HCT116 (cell line): ENCODE data around the gene RBM25. TPM values are rescaled to one million over a fixed set of nuclear protein-coding genes. Genes with fewer than 3 reads are reported as not detected.

Experiments used
- ATAC-seq: fragments of 200-7000 bp; cut with Tn5 transposase; 2 replicates; pipeline ENCODE4 v1.9.1; 2020; ENCODE audit warnings: mild to moderate bottlenecking, moderate library complexity
- BruUV-seq: library from RNA; stranded (reverse); fragments of 400-500 nt; replicated peaks from 2 replicates; lab custom pipeline; 2021; lab: Mats Ljungman, UMichigan
- CTCF ChIA-PET: fragments of 300-600 bp; sonication (Branson Sonifier 250); formaldehyde crosslinking; loops from one replicate; lab custom pipeline; 2021; ENCODE audit warnings: antibody characterized with exemption; lab: Charles Lee
- POLR2A ChIA-PET: fragments of 300-600, 350-600 bp; sonication (Branson Sonifier 250); formaldehyde crosslinking; loops from one replicate; lab custom pipeline; 2021; ENCODE audit warnings: antibody characterized with exemption; lab: Charles Lee
- RAD21 ChIA-PET, 2 experiments: fragments of 300-600 bp; sonication (Branson Sonifier 250); formaldehyde crosslinking; loops; one replicate each; lab custom pipeline; 2023; ENCODE audit warnings: low total read pairs in 2 of 2; ENCODE audit not compliant: uncharacterized antibody in 2 of 2, unreplicated experiment in 2 of 2, low non-redundant PET in 1 of 2; lab: Charles Lee
- DNase-seq: peaks from one replicate; pipeline ENCODE4 v3.0.0-alpha.2; 2010; ENCODE audit warnings: low read depth, low spot score
- H2AFZ ChIP-seq: fragments of 200-600 bp; shearing (Covaris generic), sonication (generic); 2 replicates; pipeline ENCODE4 v1.6.1; 2017; ENCODE audit warnings: low read depth, mixed run types, mixed read lengths, antibody characterized with exemption, low read length; ENCODE audit not compliant: poor library complexity, severe bottlenecking
- H3K27ac ChIP-seq: 2 replicates; pipeline ENCODE4 v1.5.1; 2012; ENCODE audit warnings: low read depth, low read length
- H3K27me3 ChIP-seq: fragments of 200-600 bp; sonication (generic); 2 replicates; pipeline ENCODE4 v1.6.1; 2016; ENCODE audit warnings: mixed run types, low read length, mixed read lengths; ENCODE audit not compliant: insufficient read depth
- H3K36me3 ChIP-seq, 2 experiments: fragments of 200-500 bp in 1 of 2; fragments of 200-600 bp in 1 of 2; sonication (Bioruptor generic) in 1 of 2; sonication (generic) in 1 of 2; 2 replicates each; pipeline versions ENCODE4 v1.5.1 to v1.6.1; 2014 to 2016; ENCODE audit warnings: low read length in 2 of 2, inconsistent platforms in 1 of 2, mixed read lengths in 1 of 2, mixed run types in 1 of 2; ENCODE audit not compliant: insufficient read depth in 2 of 2, control insufficient read depth in 1 of 2
- H3K4me1 ChIP-seq, 2 experiments: fragments of 200-600 bp in 1 of 2; sonication (generic) in 1 of 2; 2 replicates each; pipeline versions ENCODE4 v1.5.1 to v1.6.1; 2012 to 2017; ENCODE audit warnings: low read length in 2 of 2, inconsistent platforms in 1 of 2, mild to moderate bottlenecking in 1 of 2, mixed read lengths in 1 of 2, mixed run types in 1 of 2, moderate library complexity in 1 of 2; ENCODE audit not compliant: insufficient read depth in 2 of 2, control insufficient read depth in 1 of 2
- H3K4me2 ChIP-seq: fragments of 200-600 bp; sonication (generic); 2 replicates; pipeline ENCODE4 v1.6.1; 2017; ENCODE audit warnings: mixed run types, low read length, mixed read lengths
- H3K4me3 ChIP-seq, 2 experiments: fragments of 200-600 bp in 1 of 2; sonication (generic) in 1 of 2; replicated peaks in 1 of 2; 2 replicates each; pipeline ENCODE4 v1.5.1; 2011 to 2016; ENCODE audit warnings: low read length in 2 of 2, control low read depth in 1 of 2, low read depth in 1 of 2, mild to moderate bottlenecking in 1 of 2, mixed read lengths in 1 of 2, mixed run types in 1 of 2
- H3K79me2 ChIP-seq: fragments of 200-600 bp; sonication (generic); 2 replicates; pipeline ENCODE4 v1.6.1; 2017; ENCODE audit warnings: mild to moderate bottlenecking, mixed run types, low read length, moderate library complexity, mixed read lengths; ENCODE audit not compliant: insufficient read depth
- H3K9ac ChIP-seq: fragments of 200-600 bp; sonication (generic); 2 replicates; pipeline ENCODE4 v1.6.1; 2016; ENCODE audit warnings: low read length, mixed read lengths
- H3K9me2 ChIP-seq: fragments of 200-600 bp; sonication (generic), shearing (Covaris generic); 2 replicates; pipeline ENCODE4 v1.6.1; 2017; ENCODE audit warnings: mixed run types, mild to moderate bottlenecking, moderate library complexity; ENCODE audit not compliant: insufficient read depth
- H3K9me3 ChIP-seq, 2 experiments: fragments of 200-500 bp in 1 of 2; fragments of 200-600 bp in 1 of 2; sonication (Bioruptor generic) in 1 of 2; sonication (generic) in 1 of 2; 2 replicates each; pipeline ENCODE4 v1.6.1; 2014 to 2017; ENCODE audit warnings: low read length in 2 of 2, mixed read lengths in 2 of 2, inconsistent platforms in 1 of 2, low read depth in 1 of 2, mild to moderate bottlenecking in 1 of 2, mixed run types in 1 of 2, moderate library complexity in 1 of 2; ENCODE audit not compliant: control insufficient read depth in 1 of 2, insufficient read depth in 1 of 2
- H4K20me1 ChIP-seq: fragments of 200-600 bp; sonication (generic), shearing (Covaris generic); 2 replicates; pipeline ENCODE4 v1.6.1; 2017; ENCODE audit warnings: mixed run types, mild to moderate bottlenecking, moderate library complexity; ENCODE audit not compliant: insufficient read depth
- ATF3 ChIP-seq: IDR thresholded peaks from 2 replicates; pipeline ENCODE4 v1.6.1; 2012
- CBX3 ChIP-seq: IDR thresholded peaks from 2 replicates; pipeline ENCODE4 v1.6.1; 2012; ENCODE audit warnings: low read depth
- CEBPB ChIP-seq: IDR thresholded peaks from 2 replicates; pipeline ENCODE4 v1.6.1; 2012; ENCODE audit warnings: low read depth
- ELF1 ChIP-seq: IDR thresholded peaks from 2 replicates; pipeline ENCODE4 v1.6.1; 2012; ENCODE audit warnings: low read depth, borderline replicate concordance
- EZH2phosphoT487 ChIP-seq: fragments of 200-600 bp; IDR thresholded peaks from 2 replicates; pipeline ENCODE4 v1.6.1; 2018; ENCODE audit warnings: antibody characterized with exemption, borderline replicate concordance
- POLR2A ChIP-seq: IDR thresholded peaks from 2 replicates; pipeline ENCODE4 v1.7.0; 2011; ENCODE audit warnings: borderline replicate concordance; ENCODE audit not compliant: insufficient read depth, insufficient read length; ENCODE audit errors: extremely low read depth
- POLR2AphosphoS5 ChIP-seq: IDR thresholded peaks from 2 replicates; pipeline ENCODE4 v1.6.1; 2011; ENCODE audit warnings: mild to moderate bottlenecking, low read depth, low read length, moderate library complexity
- RAD21 ChIP-seq: IDR thresholded peaks from 2 replicates; pipeline ENCODE4 v1.6.1; 2012; ENCODE audit warnings: low read depth, mild to moderate bottlenecking
- REST ChIP-seq: IDR thresholded peaks from 2 replicates; pipeline ENCODE4 v1.6.1; 2012; ENCODE audit warnings: low read depth
- SIN3A ChIP-seq: IDR thresholded peaks from 2 replicates; pipeline ENCODE4 v1.6.1; 2012; ENCODE audit warnings: low read depth
- ZFX ChIP-seq: fragments of 450-650 bp; IDR thresholded peaks from 2 replicates; pipeline ENCODE4 v1.6.1; 2017
- intact Hi-C: fragments of 100-400 bp; cut with micrococcal nuclease; formaldehyde crosslinking; loops from 2 replicates; pipeline ENCODE4 v1.10.0; 2022
- total RNA-seq: library from RNA; stranded (reverse); gene quantifications from one replicate; pipeline ENCODE4 v1.2.1, GENCODE V29; 2021; ENCODE audit not compliant: unreplicated experiment
- TF ChIP-seq, protein P1 (sequence below): IDR thresholded peaks from 2 replicates; pipeline ENCODE4 v1.6.1; 2011; ENCODE audit warnings: mild to moderate bottlenecking, low read length, moderate library complexity; ENCODE audit not compliant: insufficient replicate concordance; ENCODE audit errors: extremely low read depth
- TF ChIP-seq, protein P2 (sequence below): IDR thresholded peaks from 2 replicates; pipeline ENCODE4 v1.6.1; 2012

RBM25 gene
- total RNA-seq, 1 experiment from 2014 or later, result 80.1 TPM

GRCh38 chr14:73105727-73106126 is 47.4 kb downstream of the RBM25 start:
- Histone ChIP-seq H4K20me1 (peaks cover 3% of the 10 kb centered on the region), H3K36me3 (peaks cover 72 to 84% of the 10 kb centered on the region in 2 experiments), H3K27ac (no peak overlapping the region), H3K27me3 (no peaks in the 10 kb centered on the region), H3K4me3 (no peak overlapping the region), H3K79me2 (peaks cover 73% of the 10 kb centered on the region), H3K9me3 (no peaks in the 10 kb centered on the region), H2AFZ (no peak overlapping the region), H3K4me2 (no peak overlapping the region), H3K9ac (no peak overlapping the region), H3K4me1 (no peaks in the 10 kb centered on the region), H3K9me2 (no peaks in the 10 kb centered on the region)
- no peak for DNase-seq
- no peak for TF ChIP-seq RAD21
- TF ChIP-seq CBX3, result no peak
- no peak for TF ChIP-seq ZFX
- TF ChIP-seq, protein P1, sequence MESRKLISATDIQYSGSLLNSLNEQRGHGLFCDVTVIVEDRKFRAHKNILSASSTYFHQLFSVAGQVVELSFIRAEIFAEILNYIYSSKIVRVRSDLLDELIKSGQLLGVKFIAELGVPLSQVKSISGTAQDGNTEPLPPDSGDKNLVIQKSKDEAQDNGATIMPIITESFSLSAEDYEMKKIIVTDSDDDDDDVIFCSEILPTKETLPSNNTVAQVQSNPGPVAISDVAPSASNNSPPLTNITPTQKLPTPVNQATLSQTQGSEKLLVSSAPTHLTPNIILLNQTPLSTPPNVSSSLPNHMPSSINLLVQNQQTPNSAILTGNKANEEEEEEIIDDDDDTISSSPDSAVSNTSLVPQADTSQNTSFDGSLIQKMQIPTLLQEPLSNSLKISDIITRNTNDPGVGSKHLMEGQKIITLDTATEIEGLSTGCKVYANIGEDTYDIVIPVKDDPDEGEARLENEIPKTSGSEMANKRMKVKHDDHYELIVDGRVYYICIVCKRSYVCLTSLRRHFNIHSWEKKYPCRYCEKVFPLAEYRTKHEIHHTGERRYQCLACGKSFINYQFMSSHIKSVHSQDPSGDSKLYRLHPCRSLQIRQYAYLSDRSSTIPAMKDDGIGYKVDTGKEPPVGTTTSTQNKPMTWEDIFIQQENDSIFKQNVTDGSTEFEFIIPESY, result no peak
- TF ChIP-seq, protein P2, sequence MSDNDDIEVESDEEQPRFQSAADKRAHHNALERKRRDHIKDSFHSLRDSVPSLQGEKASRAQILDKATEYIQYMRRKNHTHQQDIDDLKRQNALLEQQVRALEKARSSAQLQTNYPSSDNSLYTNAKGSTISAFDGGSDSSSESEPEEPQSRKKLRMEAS, result no peak
- no peak for TF ChIP-seq POLR2A
- ChIA-PET CTCF (no interaction called here), RAD21 (interaction anchor here in 1 of 2 experiments (0.6 kb wide), 1 partner anchor 38 kb away, joined by 5 read pairs; no protein-coding TSS in a partner anchor), POLR2A (no interaction called here)
- intact Hi-C loops, result no loop called here
- ATAC-seq, result no peak
- no TSS peak for BruUV-seq

DNA sequence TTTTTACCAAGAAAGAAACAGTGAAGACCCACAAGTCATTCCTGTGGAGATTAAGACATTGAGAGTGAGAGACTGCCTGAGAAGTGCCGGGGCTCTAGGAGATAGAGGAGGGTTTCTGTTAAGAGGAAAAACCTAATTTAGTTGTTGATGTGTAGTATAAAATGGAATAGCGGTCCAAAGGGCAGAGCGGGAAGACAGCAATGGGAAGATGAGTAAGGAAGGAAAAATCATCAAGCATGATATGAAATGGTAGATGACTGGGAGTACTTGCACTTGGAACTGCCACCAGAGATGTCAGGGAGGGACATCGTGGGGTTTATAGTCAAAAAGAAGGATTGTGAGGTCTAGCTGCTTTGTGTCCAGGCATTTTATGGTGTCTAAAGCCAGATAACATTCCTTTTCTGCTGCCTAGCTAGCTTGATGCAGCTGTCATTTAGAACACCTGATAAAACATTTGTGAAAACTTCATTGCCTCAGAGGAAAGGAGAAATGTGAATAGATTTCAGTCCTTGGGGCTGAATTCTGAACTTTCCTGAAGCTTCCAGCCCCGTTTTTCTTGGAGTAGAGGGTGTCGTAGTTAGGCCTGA is 57.8 kb downstream of the RBM25 start:
- BruUV-seq, result no TSS peak
- ChIA-PET RAD21 (no interaction called here), POLR2A (no interaction called here), CTCF (no interaction called here)
- Histone ChIP-seq H3K27me3 (no peaks in the 10 kb centered on the region), H3K4me1 (no peaks in the 10 kb centered on the region), H3K9me2 (no peaks in the 10 kb centered on the region), H3K9ac (no peak overlapping the region), H2AFZ (no peak overlapping the region), H4K20me1 (peaks cover 4% of the 10 kb centered on the region; the same call in 1 of the 2 replicates), H3K79me2 (peaks cover 82% of the 10 kb centered on the region), H3K4me2 (no peak overlapping the region), H3K4me3 (no peak overlapping the region), H3K27ac (no peak overlapping the region), H3K36me3 (peaks cover 59 to 61% of the 10 kb centered on the region in 2 experiments), H3K9me3 (no peaks in the 10 kb centered on the region)
- TF ChIP-seq REST (no peak), ELF1 (no peak), ATF3 (no peak), EZH2phosphoT487 (no peak), CEBPB (no peak), SIN3A (no peak), POLR2AphosphoS5 (no peak)
- intact Hi-C loops, result no loop called here
- ATAC-seq, result no peak
- no peak for DNase-seq
